NB4 (cell line): ENCODE data around the gene SLC35E1.

Experiments
- DNase-seq: peaks from one replicate; pipeline ENCODE4 v3.0.0; 2010; ENCODE audit warnings: low read depth
- H3K4me3 ChIP-seq: one replicate; pipeline ENCODE4 v1.5.1; 2011; ENCODE audit warnings: mild to moderate bottlenecking, low read depth, low read length, moderate library complexity
- MYC ChIP-seq: IDR thresholded peaks from 2 replicates; pipeline ENCODE4 v1.6.1; 2011; ENCODE audit warnings: low read depth, low read length
- POLR2A ChIP-seq: IDR thresholded peaks from 2 replicates; pipeline ENCODE4 v1.6.1; 2011; ENCODE audit warnings: mild to moderate bottlenecking; ENCODE audit not compliant: insufficient read length; ENCODE audit errors: extremely low read depth
- TF ChIP-seq, protein P1 (sequence below): IDR thresholded peaks from one replicate; pipeline ENCODE4 v1.5.1; 2012; ENCODE audit warnings: low read depth, low read length
- TF ChIP-seq, protein P2 (sequence below): IDR thresholded peaks from 2 replicates; pipeline ENCODE4 v1.6.1; 2011; ENCODE audit warnings: low read depth, low read length

Gene SLC35E1

GRCh38 chr19:16572332-16573211 lies at the start of gene SLC35E1:
Gene SLC35E1 (minus strand): TSS chr19:16572415. CDS start chr19:16572364, 51 bp downstream.
- DNase-seq: peak; percentile 96
- peak within 1 kb of the TSS; percentile 82 for H3K4me3 ChIP-seq
- TF ChIP-seq, protein P1, sequence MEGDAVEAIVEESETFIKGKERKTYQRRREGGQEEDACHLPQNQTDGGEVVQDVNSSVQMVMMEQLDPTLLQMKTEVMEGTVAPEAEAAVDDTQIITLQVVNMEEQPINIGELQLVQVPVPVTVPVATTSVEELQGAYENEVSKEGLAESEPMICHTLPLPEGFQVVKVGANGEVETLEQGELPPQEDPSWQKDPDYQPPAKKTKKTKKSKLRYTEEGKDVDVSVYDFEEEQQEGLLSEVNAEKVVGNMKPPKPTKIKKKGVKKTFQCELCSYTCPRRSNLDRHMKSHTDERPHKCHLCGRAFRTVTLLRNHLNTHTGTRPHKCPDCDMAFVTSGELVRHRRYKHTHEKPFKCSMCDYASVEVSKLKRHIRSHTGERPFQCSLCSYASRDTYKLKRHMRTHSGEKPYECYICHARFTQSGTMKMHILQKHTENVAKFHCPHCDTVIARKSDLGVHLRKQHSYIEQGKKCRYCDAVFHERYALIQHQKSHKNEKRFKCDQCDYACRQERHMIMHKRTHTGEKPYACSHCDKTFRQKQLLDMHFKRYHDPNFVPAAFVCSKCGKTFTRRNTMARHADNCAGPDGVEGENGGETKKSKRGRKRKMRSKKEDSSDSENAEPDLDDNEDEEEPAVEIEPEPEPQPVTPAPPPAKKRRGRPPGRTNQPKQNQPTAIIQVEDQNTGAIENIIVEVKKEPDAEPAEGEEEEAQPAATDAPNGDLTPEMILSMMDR: no peak
- peak; percentile 88 for TF ChIP-seq MYC
- TF ChIP-seq POLR2A: peak; percentile 61
- TF ChIP-seq, protein P2, sequence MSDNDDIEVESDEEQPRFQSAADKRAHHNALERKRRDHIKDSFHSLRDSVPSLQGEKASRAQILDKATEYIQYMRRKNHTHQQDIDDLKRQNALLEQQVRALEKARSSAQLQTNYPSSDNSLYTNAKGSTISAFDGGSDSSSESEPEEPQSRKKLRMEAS: peak; percentile 75

GRCh38 chr19:16621165-16621800 lies 49.1 kb upstream of the SLC35E1 start:
- TF ChIP-seq POLR2A: no peak
- TF ChIP-seq, protein P1: no peak
- TF ChIP-seq MYC: no peak
- no peak overlapping the region for H3K4me3 ChIP-seq

DNA sequence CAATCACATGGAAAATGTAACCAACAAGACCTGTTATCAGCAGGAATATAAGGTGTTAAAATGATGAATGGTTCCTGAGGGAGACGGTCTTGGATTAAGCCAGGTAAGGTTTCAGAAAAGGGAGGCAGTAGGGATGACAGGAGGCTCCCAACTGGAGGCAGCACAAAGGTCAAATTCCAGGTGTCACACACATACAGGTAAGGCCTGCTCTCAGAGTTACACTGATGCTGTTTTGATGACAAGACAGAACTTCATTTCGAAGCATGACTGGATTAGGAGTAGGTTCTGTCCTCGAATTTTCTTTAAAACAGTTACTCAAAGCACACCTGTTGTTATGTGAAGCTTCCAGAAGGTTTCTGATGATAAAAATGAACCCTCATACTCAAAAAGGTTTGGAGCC lies 48.4 kb upstream of the SLC35E1 start:
- DNase-seq: no peak
- TF ChIP-seq, protein P1: no peak
- no peak for TF ChIP-seq MYC
- TF ChIP-seq, protein P2: no peak
- no peak for TF ChIP-seq POLR2A

More at GRCh38 chr19:16621165-16621800, 49.1 kb upstream of the SLC35E1 start:
- DNase-seq: no peak

GRCh38 chr19:16620018-16620417 lies 47.8 kb upstream of the SLC35E1 start:
- TF ChIP-seq MYC (no peak), POLR2A (no peak)
- TF ChIP-seq, protein P2: no peak
- TF ChIP-seq, protein P1: no peak
- no peak for DNase-seq
- H3K4me3 ChIP-seq: no peak overlapping the region

More for the DNA sequence above, 48.4 kb upstream of the SLC35E1 start:
- no peak overlapping the region for H3K4me3 ChIP-seq

GRCh38 chr19:16619457-16619856 lies 47.2 kb upstream of the SLC35E1 start:
- no peak for DNase-seq
- TF ChIP-seq POLR2A (no peak), MYC (no peak)
- TF ChIP-seq, protein P2: no peak
- TF ChIP-seq, protein P1: no peak
- no peak overlapping the region for H3K4me3 ChIP-seq
